Anterior cingulate cortex (tissue), 58 donors: Measurements from ENCODE around the gene TMEM45B.
"Not testable (repeated sequence)": the region's sequence is repeated elsewhere in the genome, so short reads cannot be mapped to it uniquely, and the experiment has no call there.

Experiments
- DNase-seq, 58 donors: peaks; one replicate each; lab custom pipeline; 2025; lab: John Stamatoyannopoulos, UW

TMEM45B gene

DNA sequence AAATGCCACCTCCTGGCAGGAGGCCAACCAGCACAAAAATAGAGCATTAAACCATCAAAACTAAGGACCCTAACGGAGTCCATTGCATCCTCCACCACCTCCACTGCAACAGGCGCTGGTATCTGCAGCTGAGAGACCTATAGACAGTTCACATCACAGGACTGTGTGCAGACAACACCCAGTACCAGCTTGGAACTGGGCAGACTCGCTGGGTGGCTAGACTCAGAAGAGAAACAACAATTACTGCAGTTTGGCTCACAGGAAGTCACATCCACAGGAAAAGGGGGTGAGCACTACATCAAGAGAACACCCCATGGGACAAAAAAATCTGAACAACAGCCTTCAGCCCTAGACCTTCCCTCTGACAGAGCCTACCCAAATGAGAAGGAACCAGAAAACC, 11.6 kb upstream of the TMEM45B start:
- no peak for DNase-seq

DNA sequence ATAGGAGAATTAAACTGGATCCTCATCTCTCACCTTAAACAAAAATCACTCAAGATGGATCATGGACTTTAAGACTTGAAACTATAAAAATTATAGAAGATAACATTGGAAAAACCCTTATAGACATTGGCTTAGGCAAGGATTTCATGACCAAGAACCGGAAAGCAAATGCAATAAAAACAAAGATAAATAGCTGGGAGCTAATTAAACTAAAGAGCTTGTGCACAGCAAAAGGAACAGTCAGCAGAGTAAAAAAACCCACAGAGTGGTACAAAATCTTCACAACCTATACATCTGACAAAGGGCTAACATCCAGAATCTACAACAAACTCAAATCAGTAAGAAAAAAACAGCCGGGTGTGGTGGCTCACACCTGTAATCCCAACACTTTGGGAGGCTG, 7.4 kb upstream of the TMEM45B start:
- not testable (repeated sequence) for DNase-seq

GRCh38 chr11:129813231-129813791, 2.3 kb upstream of the TMEM45B start:
- DNase-seq = no peak

DNA sequence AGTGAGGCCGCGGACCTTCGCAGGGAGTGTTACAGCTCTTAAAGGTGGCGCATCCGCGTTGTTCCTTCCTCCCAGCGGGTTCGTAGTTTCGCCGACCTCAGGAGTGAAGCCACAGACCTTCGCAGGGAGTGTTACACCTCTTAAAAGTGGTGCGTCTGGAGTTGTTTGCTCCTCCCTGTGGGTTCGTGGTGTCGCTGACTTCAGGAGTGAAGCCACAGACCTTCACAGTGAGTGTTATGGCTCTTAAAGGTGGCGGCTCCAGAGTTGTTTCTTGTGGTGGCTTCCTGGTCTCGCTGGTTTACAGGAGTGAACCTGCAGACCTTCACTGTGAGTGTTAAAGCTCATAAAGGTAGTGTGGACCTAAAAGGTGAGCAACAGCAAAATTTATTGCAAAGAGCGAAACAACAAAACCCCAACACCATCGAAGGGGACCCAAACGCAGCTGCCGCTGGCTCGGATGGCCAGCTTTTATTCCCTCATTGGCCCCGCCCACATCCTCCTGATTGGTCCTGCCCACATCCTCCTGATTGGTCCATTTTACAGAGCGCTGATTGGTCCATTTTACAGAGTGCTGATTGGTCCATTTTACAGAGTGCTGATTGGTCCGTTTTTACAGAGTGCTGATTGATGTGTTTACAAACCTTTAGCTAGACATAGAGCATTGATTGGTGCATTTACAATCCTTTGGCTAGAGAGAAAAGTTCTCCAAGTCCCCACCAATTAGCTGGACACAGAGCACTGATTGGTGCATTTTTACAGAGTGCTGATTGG, 1.2 kb upstream of the TMEM45B start:
- no peak for DNase-seq

- DNase-seq = no peak
These were observed 1.9 kb downstream of the TMEM45B start for GRCh38 chr11:129817534-129818051.

DNA sequence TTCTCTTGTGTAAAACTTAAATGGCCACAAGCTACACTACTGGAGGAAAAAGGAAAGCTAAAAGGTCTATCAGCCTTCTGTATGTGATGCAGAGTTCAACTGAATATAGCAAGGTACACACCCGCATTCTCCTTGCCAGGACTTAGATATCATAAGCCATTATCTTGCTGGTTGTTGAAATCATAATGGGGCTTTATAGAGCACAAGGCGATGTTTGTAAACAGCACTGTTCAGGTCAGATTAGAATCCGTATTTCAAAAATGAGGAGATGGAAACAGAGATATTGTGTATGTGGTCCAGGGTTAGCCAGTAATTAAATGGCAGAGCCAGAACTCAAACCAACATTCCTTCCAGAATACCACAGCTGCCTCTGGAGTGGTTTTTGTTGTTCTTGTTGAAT, 2.6 kb downstream of the TMEM45B start:
- DNase-seq = not testable (repeated sequence)

DNA sequence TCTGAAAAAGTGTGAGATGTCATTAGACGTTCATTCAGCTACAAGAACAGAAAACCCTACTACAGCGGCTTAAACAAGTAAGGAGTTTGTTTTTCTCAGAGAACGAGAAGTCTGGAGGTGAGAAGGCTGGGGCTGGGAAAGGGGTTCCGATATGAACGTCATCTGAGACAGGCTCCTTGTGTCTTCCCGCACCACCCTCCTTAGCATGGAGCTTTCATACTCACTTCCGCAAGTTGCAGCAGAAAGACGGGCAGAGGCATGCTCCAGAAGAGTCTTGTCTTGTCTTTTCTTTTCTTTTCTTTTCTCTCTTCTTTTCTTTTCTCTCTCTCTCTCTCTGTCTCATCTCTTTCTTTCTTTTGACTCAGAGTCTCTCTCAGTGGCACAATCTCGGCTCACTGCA, 3.6 kb downstream of the TMEM45B start:
- DNase-seq = no peak

DNA sequence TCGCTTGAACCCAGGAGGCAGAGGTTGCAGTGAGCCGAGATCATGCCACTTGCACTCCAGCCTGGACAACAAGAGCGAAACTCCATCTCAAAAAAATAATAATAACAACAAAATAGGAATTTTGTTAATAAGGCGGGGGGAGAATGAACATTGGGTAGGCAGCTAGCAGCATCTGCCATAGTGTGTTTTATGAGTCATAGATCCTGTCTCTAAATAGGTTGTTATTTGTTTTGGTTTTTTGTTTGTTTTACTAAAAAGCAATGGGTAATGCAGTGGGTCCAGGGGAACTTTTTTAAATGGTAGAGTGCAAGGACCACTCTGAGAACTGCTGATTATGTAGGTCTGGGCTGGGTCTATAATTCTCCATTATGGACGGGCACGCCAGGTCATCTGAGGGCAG, 4.6 kb downstream of the TMEM45B start:
- DNase-seq = not testable (repeated sequence)

GRCh38 chr11:129823281-129823680, 7.6 kb downstream of the TMEM45B start:
- not testable (repeated sequence) for DNase-seq

DNA sequence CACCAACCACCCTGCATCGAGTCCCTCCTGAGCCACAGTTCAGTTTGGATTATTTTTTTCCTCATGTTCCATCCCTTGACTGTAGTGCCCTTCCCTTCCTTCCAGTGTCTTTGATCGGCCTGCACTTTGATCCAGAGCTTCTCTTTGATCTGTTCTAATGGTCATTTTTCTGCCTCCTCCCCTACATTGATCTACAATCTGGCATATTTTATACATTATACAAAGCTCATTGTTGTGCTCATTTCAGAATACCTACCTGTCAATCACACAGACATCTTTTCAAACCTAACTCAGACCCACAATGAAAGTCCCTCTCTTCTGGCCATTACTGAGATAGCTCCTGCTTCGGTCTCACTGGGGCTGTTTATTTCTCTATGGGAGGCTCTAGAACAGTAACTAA, 8.2 kb downstream of the TMEM45B start:
- DNase-seq = not testable (repeated sequence)

GRCh38 chr11:129825380-129825779, 9.7 kb downstream of the TMEM45B start:
- DNase-seq = no peak

- no peak for DNase-seq
These were observed 12.7 kb downstream of the TMEM45B start for GRCh38 chr11:129828301-129828836.

DNA sequence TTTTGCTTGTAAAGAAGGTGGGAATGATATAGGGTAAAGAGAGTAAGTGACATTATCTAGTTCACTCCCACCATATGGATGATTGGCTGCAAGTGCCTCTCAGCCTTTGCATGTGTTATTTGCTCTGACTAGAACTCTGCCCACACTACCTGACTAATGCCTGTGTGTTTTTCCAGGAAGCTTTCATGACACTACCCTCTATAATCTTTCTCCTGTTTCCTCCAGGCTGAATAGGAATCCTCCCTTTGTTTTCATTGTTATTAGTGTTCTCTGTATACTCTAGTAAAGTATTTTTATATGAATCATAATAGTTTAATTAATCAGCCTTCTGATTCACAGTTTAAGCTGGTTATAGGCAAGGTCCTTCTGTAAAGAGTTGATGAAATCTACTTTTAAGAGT, 13.8 kb downstream of the TMEM45B start:
- DNase-seq = not testable (repeated sequence)

GRCh38 chr11:129831227-129831626, 15.6 kb downstream of the TMEM45B start:
- not testable (repeated sequence) for DNase-seq

DNA sequence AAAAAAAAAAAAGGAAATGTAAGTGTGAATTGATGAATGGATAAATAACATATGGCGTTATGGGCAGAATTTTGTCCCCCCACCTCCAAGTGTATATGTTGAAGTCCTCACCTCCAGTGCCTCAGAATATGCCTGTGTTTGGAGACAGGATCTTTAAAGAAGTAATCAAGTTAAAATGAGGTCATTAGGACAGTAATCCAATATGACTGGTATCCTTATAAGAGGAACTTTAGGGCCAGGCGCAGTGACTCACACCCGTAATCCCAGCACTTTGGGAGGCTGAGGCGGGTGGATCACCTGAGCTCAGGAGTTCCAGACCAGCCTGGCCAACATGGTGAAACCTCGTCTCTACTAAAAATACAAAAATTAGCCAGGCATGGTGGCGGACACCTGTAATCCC, 17.6 kb downstream of the TMEM45B start:
- not testable (repeated sequence) for DNase-seq

DNA sequence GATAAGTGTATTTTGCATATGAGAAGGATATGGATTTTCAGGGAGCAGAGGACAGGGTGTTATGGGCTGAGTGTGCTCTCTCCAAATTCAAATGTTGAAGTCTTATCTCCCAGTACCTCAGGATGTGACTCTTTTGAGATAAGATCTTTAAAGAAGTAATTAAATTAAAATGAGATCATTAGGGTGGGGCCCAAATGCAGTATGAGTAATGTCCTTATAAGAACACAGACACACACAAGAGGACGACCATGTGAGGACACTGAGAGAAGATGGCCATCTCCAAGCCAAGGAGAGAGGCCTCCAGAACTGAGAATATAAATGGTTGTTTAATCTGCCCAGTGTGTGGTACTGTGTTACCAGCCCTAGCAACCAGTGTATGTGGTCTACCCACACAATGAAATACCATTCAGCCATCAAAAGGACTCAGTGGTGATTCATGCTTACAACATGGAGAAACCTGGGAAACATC, 20.8 kb downstream of the TMEM45B start:
- DNase-seq = not testable (repeated sequence)

- no peak for DNase-seq
These were observed 21.3 kb downstream of the TMEM45B start for GRCh38 chr11:129836979-129837378.

DNA sequence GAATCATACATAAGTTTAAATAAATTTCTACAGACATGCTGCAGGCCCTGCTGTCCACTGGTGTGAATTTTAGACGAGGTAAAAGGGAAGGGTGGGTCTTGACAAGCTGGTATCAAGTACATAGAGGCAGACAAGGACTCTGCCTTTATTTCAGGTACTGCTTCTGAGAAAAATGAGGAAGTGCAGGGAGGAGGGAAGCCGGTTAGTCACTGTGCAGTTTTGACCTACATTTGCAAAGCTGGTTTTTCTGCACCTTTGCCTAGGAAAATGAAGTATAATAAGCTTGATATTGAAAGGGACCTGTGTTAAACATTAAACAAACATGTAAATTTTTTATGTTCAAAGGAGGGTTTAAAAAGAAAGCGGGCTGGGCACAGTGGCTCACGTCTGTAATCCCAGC, 24.6 kb downstream of the TMEM45B start:
- DNase-seq = no peak

DNA sequence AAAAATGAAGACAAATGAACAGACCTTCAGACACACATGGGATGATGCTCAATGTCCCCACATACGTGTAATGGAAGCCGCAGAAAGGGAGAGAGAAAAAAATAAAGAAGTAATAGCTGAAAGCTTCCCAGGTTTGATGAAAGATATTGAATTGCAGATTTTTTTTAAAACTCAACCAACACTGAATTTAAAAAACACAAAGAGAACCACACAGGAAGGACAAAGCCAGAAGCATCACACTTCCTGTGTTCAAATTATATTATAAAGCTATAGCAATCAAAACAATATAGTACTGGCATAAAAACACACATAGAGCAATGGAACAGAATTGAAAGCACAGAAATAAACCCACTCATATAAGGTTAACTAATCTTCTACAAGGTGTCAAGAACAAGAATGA, 26.5 kb downstream of the TMEM45B start:
- DNase-seq = no peak

DNA sequence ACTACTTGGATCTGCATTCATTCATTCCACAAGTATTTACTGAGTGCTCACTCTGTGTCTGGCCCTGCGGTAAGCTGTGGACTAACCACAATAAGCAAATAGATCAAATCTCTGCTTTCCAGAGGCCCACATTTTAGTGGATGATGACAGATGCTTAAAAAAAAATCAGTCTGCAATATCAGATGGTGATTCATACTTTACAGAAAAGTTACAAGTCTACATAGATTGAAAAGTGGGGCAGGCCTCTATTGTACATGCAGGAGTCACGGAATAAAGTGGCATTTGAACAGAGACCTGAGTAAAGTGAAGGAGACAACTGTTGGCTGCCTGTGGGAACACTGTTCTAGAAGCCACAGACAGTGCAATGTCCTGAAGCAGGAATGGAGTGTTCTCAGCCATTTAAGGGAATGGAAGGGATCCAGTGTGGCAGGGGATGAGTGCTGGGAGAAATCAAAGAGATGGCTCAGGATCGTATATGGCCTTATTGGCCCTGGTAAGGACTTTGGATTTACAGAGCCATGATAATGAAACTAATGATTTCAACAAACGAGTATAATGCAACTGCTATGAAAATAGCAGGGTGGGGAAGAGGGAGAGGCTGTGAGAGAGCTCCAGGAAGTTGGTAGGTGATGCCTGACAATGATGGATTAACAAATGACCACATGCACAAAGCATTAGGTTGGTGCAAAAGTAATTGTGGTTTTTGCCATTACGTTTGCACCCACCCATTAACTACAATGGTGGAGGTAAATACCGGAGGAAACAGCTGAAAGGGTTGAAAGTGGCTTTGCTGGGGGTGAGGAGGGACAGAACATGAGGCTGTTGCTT, 31.1 kb downstream of the TMEM45B start:
- no peak for DNase-seq

DNA sequence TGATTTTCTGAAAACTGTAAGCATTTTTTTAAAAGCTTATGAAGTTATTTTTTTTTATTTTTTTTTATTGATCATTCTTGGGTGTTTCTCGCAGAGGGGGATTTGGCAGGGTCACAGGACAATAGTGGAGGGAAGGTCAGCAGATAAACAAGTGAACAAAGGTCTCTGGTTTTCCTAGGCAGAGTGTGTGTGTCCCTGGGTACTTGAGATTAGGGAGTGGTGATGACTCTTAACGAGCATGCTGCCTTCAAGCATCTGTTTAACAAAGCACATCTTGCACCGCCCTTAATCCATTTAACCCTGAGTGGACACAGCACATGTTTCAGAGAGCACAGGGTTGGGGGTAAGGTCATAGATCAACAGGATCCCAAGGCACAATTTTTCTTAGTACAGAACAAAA, 31.7 kb downstream of the TMEM45B start:
- DNase-seq = not testable (repeated sequence)
